Mucosa of rectum (tissue), 2 donors: Measurements from ENCODE around the gene DDX59.

Source experiments
- H3K27ac ChIP-seq, 2 donors: one replicate each; pipeline ENCODE4 v1.7.0; 2013; ENCODE audit warnings: inconsistent platforms in 2 of 2, low read depth in 2 of 2, low read length in 2 of 2
- H3K27me3 ChIP-seq, 2 donors: one replicate each; pipeline ENCODE4 v1.7.0; 2013; ENCODE audit warnings: low read length in 2 of 2; ENCODE audit not compliant: control insufficient read depth in 2 of 2, insufficient read depth in 2 of 2
- H3K36me3 ChIP-seq, 2 donors: one replicate each; pipeline ENCODE4 v1.7.0; 2013; ENCODE audit warnings: low read length in 2 of 2; ENCODE audit not compliant: control insufficient read depth in 2 of 2, insufficient read depth in 2 of 2
- H3K4me1 ChIP-seq, 2 donors: one replicate each; pipeline ENCODE4 v1.7.0; 2013; ENCODE audit warnings: low read length in 2 of 2, mild to moderate bottlenecking in 1 of 2; ENCODE audit not compliant: control insufficient read depth in 2 of 2, insufficient read depth in 2 of 2
- H3K4me3 ChIP-seq, 2 donors: one replicate each; pipeline ENCODE4 v1.7.0; 2013; ENCODE audit warnings: low read length in 2 of 2
- H3K9ac ChIP-seq, 2 donors: one replicate each; pipeline ENCODE4 v1.7.0; 2013; ENCODE audit warnings: low read length in 2 of 2, low read depth in 1 of 2, mild to moderate bottlenecking in 1 of 2
- H3K9me3 ChIP-seq, 2 donors: one replicate each; pipeline ENCODE4 v1.7.0; 2013; ENCODE audit warnings: low read length in 2 of 2; ENCODE audit not compliant: control insufficient read depth in 2 of 2
- donor health status: healthy.
- donor health status: Normal muscosa, but diverticular disease.

The DDX59 gene

DNA sequence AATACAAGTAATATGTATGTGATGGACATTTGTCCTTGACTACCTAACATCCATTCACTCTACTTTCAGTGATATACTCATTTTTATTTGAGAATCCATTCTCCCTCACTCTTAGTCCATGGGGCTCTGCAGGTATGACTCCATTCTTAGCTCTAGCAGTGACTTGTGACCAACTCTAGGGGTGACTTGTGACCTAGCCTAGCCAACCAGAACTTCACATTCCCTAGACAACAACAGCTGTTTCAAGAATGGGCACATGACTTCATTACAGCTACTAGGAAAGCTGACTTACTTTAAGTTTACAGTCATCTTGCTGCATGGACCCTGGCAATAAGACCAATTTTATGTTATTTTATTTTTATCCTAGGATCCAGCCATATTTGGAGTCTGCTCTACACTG is 23.6 kb upstream of the DDX59 start:
- Histone ChIP-seq H3K36me3 (no peaks in the 10 kb centered on the region), H3K4me3 (no peak overlapping the region), H3K9ac (no peak overlapping the region), H3K27ac (no peak overlapping the region), H3K9me3 (no peaks in the 10 kb centered on the region), H3K4me1 (no peaks in the 10 kb centered on the region), H3K27me3 (no peaks in the 10 kb centered on the region)

DNA sequence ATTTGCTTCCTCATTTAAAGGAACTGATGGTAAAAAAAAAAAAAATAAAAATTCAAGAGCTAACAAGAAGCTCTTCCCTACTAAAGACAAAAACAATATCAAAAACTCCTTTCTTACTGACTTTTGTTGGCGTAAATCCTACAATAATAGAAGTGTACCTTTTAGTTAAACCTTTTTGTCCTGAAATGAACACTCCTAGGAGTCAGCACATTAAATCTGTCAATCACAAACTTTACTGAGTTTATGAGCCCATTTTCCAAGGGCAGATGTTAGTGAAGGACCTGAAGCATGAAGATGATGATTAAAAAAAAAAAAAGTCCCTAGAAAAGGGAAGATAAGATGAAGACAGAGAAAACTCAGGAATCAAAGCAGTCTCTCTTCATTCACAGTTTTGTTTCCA is 22.6 kb upstream of the DDX59 start:
- Histone ChIP-seq H3K9me3 (no peaks in the 10 kb centered on the region), H3K9ac (no peak overlapping the region), H3K27me3 (no peaks in the 10 kb centered on the region), H3K4me3 (no peak overlapping the region), H3K36me3 (no peaks in the 10 kb centered on the region), H3K4me1 (no peaks in the 10 kb centered on the region), H3K27ac (no peak overlapping the region)

DNA sequence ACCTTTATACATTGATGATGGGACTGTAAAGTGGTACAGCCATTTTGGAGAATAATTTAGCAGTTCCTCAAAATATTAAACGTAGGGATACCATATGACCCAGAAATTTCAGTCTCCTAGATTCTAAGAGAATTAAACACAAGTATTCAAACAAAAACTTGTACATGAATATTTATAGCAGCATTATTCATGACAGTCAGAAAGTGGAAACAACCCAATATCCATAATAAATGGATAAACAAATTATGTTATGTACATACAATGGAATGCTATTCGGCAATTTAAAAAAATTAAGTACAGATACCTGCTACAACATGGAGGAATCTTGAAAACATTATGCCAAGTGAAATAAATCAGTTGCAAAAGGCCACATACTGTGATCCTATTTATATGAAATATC is 16.9 kb upstream of the DDX59 start:
- Histone ChIP-seq H3K9ac (no peak overlapping the region), H3K4me1 (no peaks in the 10 kb centered on the region), H3K9me3 (no peaks in the 10 kb centered on the region), H3K4me3 (no peak overlapping the region), H3K27ac (no peak overlapping the region), H3K27me3 (no peaks in the 10 kb centered on the region), H3K36me3 (no peaks in the 10 kb centered on the region)

DNA sequence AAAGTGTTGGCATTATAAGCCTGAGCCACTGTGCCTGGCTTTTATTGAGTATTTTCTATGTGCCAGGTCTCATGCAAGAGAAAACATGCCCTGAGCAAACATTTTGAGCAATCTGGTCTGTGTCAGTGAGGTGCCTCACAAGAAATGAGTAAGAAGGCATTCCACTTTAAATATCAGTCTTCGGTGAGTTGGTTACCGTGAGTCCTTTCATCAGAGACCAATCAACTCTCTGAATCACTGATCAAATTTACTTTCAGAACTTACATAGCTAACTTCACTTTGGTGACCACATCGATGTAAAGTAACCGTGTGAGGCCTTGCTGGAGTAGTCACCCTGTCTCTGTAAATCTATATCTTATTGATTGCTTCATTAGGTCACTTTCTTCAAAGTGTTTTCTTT is 14.3 kb upstream of the DDX59 start:
- Histone ChIP-seq H3K9me3 (no peaks in the 10 kb centered on the region), H3K9ac (no peak overlapping the region), H3K27me3 (no peaks in the 10 kb centered on the region), H3K36me3 (no peaks in the 10 kb centered on the region), H3K4me3 (no peak overlapping the region), H3K27ac (no peak overlapping the region), H3K4me1 (no peaks in the 10 kb centered on the region)

DNA sequence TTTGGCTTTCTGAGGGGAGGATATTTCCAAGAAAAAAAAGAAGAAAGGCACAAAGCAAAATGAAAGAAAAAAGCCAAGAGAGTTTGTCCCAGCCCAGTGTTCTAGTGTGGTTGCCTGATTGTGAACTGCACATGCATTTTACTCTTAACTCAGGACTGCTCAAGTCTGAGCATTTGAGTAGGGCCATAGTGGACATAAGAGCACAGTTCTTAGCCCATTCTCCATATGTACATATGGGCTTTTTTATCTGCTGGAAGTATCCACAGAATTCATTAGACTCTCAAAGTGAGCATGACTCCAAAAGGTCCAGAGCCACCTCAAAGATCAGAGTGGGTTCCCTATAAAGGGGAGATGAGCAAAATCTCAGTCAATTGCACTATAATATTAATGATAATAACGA is 13.6 kb upstream of the DDX59 start:
- Histone ChIP-seq H3K9me3 (no peaks in the 10 kb centered on the region), H3K9ac (no peak overlapping the region), H3K4me1 (no peaks in the 10 kb centered on the region), H3K27me3 (no peaks in the 10 kb centered on the region), H3K4me3 (no peak overlapping the region), H3K27ac (no peak overlapping the region), H3K36me3 (no peaks in the 10 kb centered on the region)

- H3K36me3 ChIP-seq, result no peaks in the 10 kb centered on the region
- no peak overlapping the region for H3K9ac ChIP-seq
- H3K4me3 ChIP-seq, result no peak overlapping the region
- H3K27ac ChIP-seq, result no peak overlapping the region
- no peaks in the 10 kb centered on the region for H3K4me1 ChIP-seq
- H3K27me3 ChIP-seq, result no peaks in the 10 kb centered on the region
- no peaks in the 10 kb centered on the region for H3K9me3 ChIP-seq
Measured at GRCh38 chr1:200681231-200681630, 11.5 kb upstream of the DDX59 start.

- Histone ChIP-seq H3K27ac (no peak overlapping the region), H3K27me3 (no peaks in the 10 kb centered on the region), H3K4me1 (no peaks in the 10 kb centered on the region), H3K9ac (no peak overlapping the region), H3K36me3 (no peaks in the 10 kb centered on the region), H3K4me3 (no peak overlapping the region), H3K9me3 (no peaks in the 10 kb centered on the region)
Measured at GRCh38 chr1:200676829-200677228, 7.1 kb upstream of the DDX59 start.

GRCh38 chr1:200675588-200675852 is 5.8 kb upstream of the DDX59 start:
- no peak overlapping the region for H3K4me3 ChIP-seq
- H3K27ac ChIP-seq, result no peak overlapping the region
- H3K36me3 ChIP-seq, result no peaks in the 10 kb centered on the region
- no peak overlapping the region for H3K9ac ChIP-seq
- peaks cover 0 to 5% of the 10 kb centered on the region in 2 donors for H3K4me1 ChIP-seq
- H3K9me3 ChIP-seq, result no peaks in the 10 kb centered on the region
- H3K27me3 ChIP-seq, result no peaks in the 10 kb centered on the region

DNA sequence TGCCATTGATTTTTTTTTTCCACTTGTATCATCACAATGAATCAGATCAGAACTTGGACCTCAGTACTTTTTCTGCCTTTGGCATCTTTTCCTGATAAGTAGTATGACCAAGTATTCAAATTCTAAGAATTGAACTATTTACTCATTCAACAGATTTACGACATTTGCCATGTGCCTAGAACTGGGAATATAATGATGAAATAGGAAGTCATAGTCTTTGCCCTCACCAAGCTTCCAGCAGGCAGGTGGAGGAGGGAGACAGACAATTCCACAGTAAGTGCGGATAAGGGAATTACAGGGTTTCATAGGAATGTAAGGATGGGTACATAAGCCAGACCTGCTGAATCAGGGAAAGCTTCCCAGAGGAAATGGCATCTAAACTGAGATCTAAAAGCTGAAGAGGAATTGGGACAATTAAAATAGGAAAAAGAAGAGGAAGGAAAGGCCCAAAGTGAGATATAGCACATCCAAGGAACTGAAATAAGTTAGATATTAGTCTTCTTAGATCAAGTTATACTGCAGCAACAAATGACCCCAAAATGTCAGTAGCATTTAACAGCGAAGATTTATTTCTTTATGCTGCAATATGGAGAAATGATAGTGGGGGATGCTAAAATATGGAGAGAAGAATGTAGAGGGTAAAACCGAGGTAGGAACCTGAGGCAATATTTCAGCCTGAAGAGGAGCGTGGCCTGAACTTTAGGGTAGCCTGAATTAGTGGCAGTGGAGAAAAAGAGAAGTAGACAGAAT is 5.3 kb upstream of the DDX59 start:
- Histone ChIP-seq H3K27ac (no peak overlapping the region), H3K36me3 (no peaks in the 10 kb centered on the region), H3K27me3 (no peaks in the 10 kb centered on the region), H3K4me1 (peaks cover 0 to 8% of the 10 kb centered on the region in 2 donors), H3K4me3 (no peak overlapping the region), H3K9me3 (no peaks in the 10 kb centered on the region), H3K9ac (no peak overlapping the region)

DNA sequence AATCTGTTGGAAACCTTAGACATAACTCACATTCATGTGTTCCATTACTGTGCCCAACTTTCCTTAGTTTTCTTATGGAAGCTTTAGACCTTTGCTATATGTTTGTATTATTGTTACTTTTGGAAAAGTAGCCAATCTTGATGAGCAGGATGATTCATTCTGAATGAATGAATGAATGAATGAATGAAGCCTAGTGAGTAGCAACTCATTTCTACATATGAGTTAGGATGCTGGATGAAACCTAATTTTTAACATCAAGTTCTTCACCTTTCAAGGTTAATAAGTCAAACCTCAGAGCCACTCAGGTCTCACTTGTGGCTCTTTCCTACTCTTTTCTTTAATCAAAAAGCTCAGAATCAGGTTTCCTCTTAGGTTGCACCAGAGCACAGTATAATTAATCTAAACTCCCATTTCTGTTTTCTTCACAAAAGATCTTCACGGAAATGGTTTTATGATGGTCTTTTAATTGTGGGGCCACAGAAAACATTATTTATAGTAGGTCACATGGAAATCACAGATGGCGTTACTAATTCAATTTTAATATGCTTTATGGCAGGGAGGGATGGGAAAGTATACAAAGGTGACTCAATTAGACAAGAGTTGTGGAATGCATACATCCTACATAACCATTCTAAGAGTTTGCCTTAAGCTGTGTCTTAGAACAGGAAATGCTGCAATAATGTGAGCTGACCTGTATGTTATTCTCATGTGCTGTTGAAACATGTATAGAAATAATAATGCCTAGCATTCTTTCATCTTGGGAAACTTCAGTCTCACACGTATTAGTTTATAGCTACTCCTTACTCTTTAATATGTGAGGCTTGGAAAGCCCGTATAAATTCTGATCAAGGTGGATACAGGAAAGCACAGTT is 4.5 kb upstream of the DDX59 start:
- Histone ChIP-seq H3K4me3 (no peak overlapping the region), H3K4me1 (peaks cover 0 to 8% of the 10 kb centered on the region in 2 donors), H3K9ac (no peak overlapping the region), H3K9me3 (no peaks in the 10 kb centered on the region), H3K27me3 (no peaks in the 10 kb centered on the region), H3K36me3 (no peaks in the 10 kb centered on the region), H3K27ac (no peak overlapping the region)
